Mesenchymal stem cell (in vitro differentiated cells and primary cell): ENCODE results near the gene CMBL.
"Not testable (repeated sequence)": the region's sequence is repeated elsewhere in the genome, so short reads cannot be mapped to it uniquely, and the experiment has no call there.

ENCODE experiments used
- DNase-seq: peaks from one replicate; pipeline ENCODE4 v3.0.0-alpha.2; 2013
- H2AFZ ChIP-seq: one replicate; pipeline ENCODE4 v1.6.1; 2013; ENCODE audit warnings: low read depth, mild to moderate bottlenecking, control low read depth, inconsistent platforms, low read length, moderate library complexity
- H2AK5ac ChIP-seq: 2 replicates; pipeline ENCODE4 v1.6.1; 2013; ENCODE audit warnings: low read length, moderate library complexity, mild to moderate bottlenecking, inconsistent platforms; ENCODE audit not compliant: severe bottlenecking
- H2BK120ac ChIP-seq: one replicate; pipeline ENCODE4 v1.6.1; 2013; ENCODE audit warnings: low read depth, mild to moderate bottlenecking, inconsistent platforms, low read length, moderate library complexity
- H2BK12ac ChIP-seq, 2 experiments: one replicate each; pipeline ENCODE4 v1.6.1; 2013; ENCODE audit warnings: inconsistent platforms in 2 of 2, low read length in 2 of 2, mild to moderate bottlenecking in 2 of 2, moderate library complexity in 2 of 2, control low read depth in 1 of 2
- H2BK15ac ChIP-seq: one replicate; pipeline ENCODE4 v1.6.1; 2013; ENCODE audit warnings: mild to moderate bottlenecking, low read depth, inconsistent platforms; ENCODE audit not compliant: poor library complexity, severe bottlenecking
- H2BK5ac ChIP-seq: 2 replicates; pipeline ENCODE4 v1.6.1; 2013; ENCODE audit warnings: low read depth, mild to moderate bottlenecking, low read length, control low read depth, inconsistent platforms; ENCODE audit not compliant: poor library complexity, severe bottlenecking
- H3K14ac ChIP-seq, 2 experiments: one replicate each; pipeline ENCODE4 v1.6.1; 2013; ENCODE audit warnings: inconsistent platforms in 2 of 2, low read length in 2 of 2, control low read depth in 1 of 2, mild to moderate bottlenecking in 1 of 2, moderate library complexity in 1 of 2
- H3K18ac ChIP-seq, 2 experiments: one replicate each; pipeline ENCODE4 v1.6.1; 2013; ENCODE audit warnings: inconsistent platforms in 2 of 2, low read length in 2 of 2, control low read depth in 1 of 2, low read depth in 1 of 2, mild to moderate bottlenecking in 1 of 2
- H3K23ac ChIP-seq, 2 experiments: one replicate each; pipeline ENCODE4 v1.6.1; 2013; ENCODE audit warnings: inconsistent platforms in 2 of 2, low read length in 2 of 2, mild to moderate bottlenecking in 2 of 2, moderate library complexity in 2 of 2, control low read depth in 1 of 2
- H3K27ac ChIP-seq: 2 replicates; pipeline ENCODE4 v1.5.1; 2013; ENCODE audit warnings: mild to moderate bottlenecking, moderate library complexity, low read length, control low read depth, inconsistent platforms; ENCODE audit not compliant: poor library complexity, severe bottlenecking
- H3K27me3 ChIP-seq, 2 experiments: 2 replicates each; pipeline versions ENCODE4 v1.6.1 to v1.7.0; 2013; ENCODE audit warnings: low read length in 2 of 2, mild to moderate bottlenecking in 2 of 2, moderate library complexity in 2 of 2, control low read depth in 1 of 2, inconsistent platforms in 1 of 2; ENCODE audit not compliant: control insufficient read depth in 1 of 2, insufficient read depth in 1 of 2
- H3K36me3 ChIP-seq, 2 experiments: 2 replicates each; pipeline versions ENCODE4 v1.6.1 to v1.7.0; 2013; ENCODE audit warnings: low read length in 2 of 2, control low read depth in 1 of 2, inconsistent platforms in 1 of 2, low read depth in 1 of 2, mild to moderate bottlenecking in 1 of 2; ENCODE audit not compliant: insufficient read depth in 2 of 2, control insufficient read depth in 1 of 2
- H3K4ac ChIP-seq, 2 experiments: one replicate each; pipeline ENCODE4 v1.6.1; 2013; ENCODE audit warnings: inconsistent platforms in 2 of 2, low read length in 2 of 2, mild to moderate bottlenecking in 2 of 2, moderate library complexity in 2 of 2, control low read depth in 1 of 2, low read depth in 1 of 2
- H3K4me1 ChIP-seq: 2 replicates; pipeline ENCODE4 v1.6.1; 2013; ENCODE audit warnings: low read depth, low read length, control low read depth; ENCODE audit not compliant: control insufficient read depth, insufficient read depth
- H3K4me2 ChIP-seq: 2 replicates; pipeline ENCODE4 v1.6.1; 2013; ENCODE audit warnings: low read length, mild to moderate bottlenecking, inconsistent platforms; ENCODE audit not compliant: poor library complexity, severe bottlenecking
- H3K4me3 ChIP-seq, 2 experiments: 2 replicates each; pipeline versions ENCODE4 v1.5.1 to v1.7.0; 2013; ENCODE audit warnings: low read length in 2 of 2, mild to moderate bottlenecking in 2 of 2, control low read depth in 1 of 2, low read depth in 1 of 2; ENCODE audit not compliant: insufficient read depth in 1 of 2
- H3K79me1 ChIP-seq: replicated peaks from 2 replicates; pipeline ENCODE4 v1.6.1; 2013; ENCODE audit warnings: mild to moderate bottlenecking, control low read depth, low read length, inconsistent platforms; ENCODE audit not compliant: poor library complexity, severe bottlenecking
- H3K9ac ChIP-seq: 2 replicates; pipeline ENCODE4 v1.7.0; 2013; ENCODE audit warnings: mild to moderate bottlenecking, low read length, moderate library complexity
- H3K9me3 ChIP-seq: 2 replicates; pipeline ENCODE4 v1.7.0; 2013; ENCODE audit warnings: mild to moderate bottlenecking, low read length; ENCODE audit not compliant: control insufficient read depth
- H4K8ac ChIP-seq: one replicate; pipeline ENCODE4 v1.6.1; 2013; ENCODE audit warnings: inconsistent platforms, mild to moderate bottlenecking, low read length, moderate library complexity
- H4K91ac ChIP-seq: one replicate; pipeline ENCODE4 v1.6.1; 2013; ENCODE audit warnings: mild to moderate bottlenecking, low read length, inconsistent platforms
- WGBS: methylation state at CpG from one replicate; pipeline ENCODE4 v1.1.7; 2013; ENCODE audit warnings: mixed read lengths; 5-methylcytosine and 5-hydroxymethylcytosine counted together

Gene CMBL

DNA sequence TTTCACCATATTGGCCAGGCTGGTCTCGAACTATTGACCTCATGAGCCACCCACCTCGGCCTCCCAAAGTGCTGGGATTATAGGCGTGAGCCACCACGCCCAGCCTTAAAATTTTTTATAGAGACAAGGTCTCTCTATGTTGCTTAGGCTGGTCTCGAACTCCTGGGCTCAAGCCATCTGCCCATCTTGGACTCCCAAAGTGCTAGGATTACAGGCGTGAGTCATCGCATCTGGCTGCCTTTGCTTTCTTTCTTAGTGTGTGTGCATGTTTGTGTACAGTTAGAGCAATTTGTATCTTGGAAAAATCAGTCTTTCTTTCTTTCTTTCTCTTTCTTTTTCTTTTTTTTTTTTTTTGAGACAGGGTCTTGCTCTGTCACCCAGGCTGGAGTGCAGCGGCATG is 22.3 kb downstream of the CMBL start:
- peaks cover 13% of the 10 kb centered on the region for H3K4me1 ChIP-seq
- H3K27ac ChIP-seq, H2BK5ac ChIP-seq, H3K9ac ChIP-seq, H2AK5ac ChIP-seq, H3K4me2 ChIP-seq, H2BK120ac ChIP-seq, H2BK12ac ChIP-seq, H4K8ac ChIP-seq, H3K23ac ChIP-seq, H3K14ac ChIP-seq, H3K18ac ChIP-seq, H3K27me3 ChIP-seq, H2BK15ac ChIP-seq, H4K91ac ChIP-seq, H3K4ac ChIP-seq, H3K79me1 ChIP-seq, H3K9me3 ChIP-seq, H3K4me3 ChIP-seq, H2AFZ ChIP-seq: not testable (repeated sequence)
- H3K36me3 ChIP-seq = peaks cover 36 to 42% of the 10 kb centered on the region in 2 experiments
- peak; percentile 19 for DNase-seq
- 97% methylated on average over 6 of the region's 8 CpGs for WGBS

DNA sequence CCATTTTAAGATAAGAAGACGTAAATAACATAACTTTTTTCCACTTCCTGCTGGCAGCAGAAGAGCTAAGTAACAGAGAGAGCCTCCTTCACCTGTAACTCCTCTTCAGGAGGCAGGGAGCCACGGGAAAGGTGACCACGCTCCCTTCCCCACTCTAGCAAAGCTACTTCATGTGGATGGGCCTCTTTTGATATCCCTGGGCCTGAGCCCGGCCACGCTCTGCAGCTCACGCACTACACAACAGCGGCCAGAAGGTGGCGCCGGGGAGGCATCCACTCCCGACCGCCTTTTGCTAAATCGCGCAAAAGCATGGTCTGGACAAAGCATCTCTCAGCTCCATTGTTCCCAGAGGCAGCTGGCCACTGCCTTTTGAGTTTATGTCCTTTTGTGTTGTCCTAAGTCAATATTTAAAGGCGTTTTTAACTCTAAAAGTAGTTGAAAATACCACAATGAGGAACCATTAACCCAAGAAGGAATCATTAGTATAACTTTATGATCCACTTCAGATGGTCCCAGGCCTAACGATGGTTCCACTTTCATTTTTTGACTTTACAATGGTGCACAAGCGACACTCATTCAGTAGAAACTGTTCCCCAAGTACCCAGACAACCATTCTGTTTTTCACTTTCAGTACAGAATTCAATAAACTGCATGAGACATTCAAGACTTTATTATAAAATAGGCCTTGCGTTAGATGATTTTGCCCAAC is 23.6 kb downstream of the CMBL start:
- Histone ChIP-seq H3K4ac (no peak overlapping the region), H3K79me1 (no peaks in the 10 kb centered on the region), H3K23ac (no peak overlapping the region), H4K8ac (peak overlapping the region; percentile 49), H2AFZ (no peak overlapping the region), H3K14ac (no peak overlapping the region), H2BK12ac (no peak overlapping the region), H3K27ac (no peak overlapping the region), H3K4me2 (no peak overlapping the region), H2BK120ac (no peak overlapping the region), H2AK5ac (no peak overlapping the region), H2BK5ac (no peak overlapping the region), H3K18ac (no peak overlapping the region), H3K9ac (peak overlapping the region; percentile 5), H3K4me3 (no peak overlapping the region), H3K4me1 (peaks cover 10% of the 10 kb centered on the region), H2BK15ac (no peak overlapping the region), H3K27me3 (no peaks in the 10 kb centered on the region), H3K36me3 (peaks cover 28 to 42% of the 10 kb centered on the region in 2 experiments), H3K9me3 (no peaks in the 10 kb centered on the region), H4K91ac (no peak overlapping the region)
- 24% methylated on average over 17 of the region's 17 CpGs for WGBS
- DNase-seq = peak; percentile 74

DNA sequence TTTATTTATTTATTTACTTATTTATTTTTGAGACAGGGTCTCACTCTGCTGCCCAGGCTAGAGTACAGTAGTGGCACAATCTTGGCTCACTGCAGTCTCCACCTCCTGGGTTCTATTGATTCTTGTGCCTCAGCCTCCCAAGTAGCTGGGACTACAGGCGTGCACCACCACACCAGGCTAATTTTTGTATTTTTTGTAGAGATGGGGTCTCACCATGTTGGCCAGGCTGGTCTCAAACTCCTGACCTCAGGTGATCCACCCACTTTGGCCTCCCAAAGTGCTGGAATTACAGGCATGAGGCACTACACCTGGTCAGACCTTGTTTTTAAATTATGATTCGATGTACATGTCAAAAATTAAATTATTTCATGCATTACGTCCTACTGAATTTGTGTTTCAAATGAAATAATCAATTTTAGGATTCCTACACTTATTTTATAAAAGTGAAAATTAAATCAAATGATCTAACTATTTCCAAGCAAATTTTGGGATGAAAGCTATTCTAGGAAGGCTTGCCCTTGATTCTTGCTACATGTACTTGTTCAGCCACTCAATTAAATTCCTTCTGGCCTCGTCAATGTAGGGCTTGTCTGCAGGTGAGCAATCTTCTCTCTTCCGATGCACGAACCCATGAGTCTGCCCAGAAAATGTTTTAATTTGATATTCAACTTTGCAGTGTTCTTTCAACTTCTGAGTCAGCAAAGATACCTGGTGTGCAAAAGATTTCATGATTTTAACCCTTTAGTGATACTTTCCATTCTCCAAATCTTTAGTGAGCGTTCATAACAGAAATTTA is 27.6 kb downstream of the CMBL start:
- H2BK15ac ChIP-seq = no peak overlapping the region
- no peaks in the 10 kb centered on the region for H3K79me1 ChIP-seq
- no peak overlapping the region for H4K91ac ChIP-seq
- H3K18ac ChIP-seq = no peak overlapping the region
- no peak overlapping the region for H2BK5ac ChIP-seq
- H2BK120ac ChIP-seq = no peak overlapping the region
- H3K9ac ChIP-seq = no peak overlapping the region
- H3K23ac ChIP-seq = no peak overlapping the region
- H4K8ac ChIP-seq = no peak overlapping the region
- WGBS = 80% methylated on average over 5 of the region's 7 CpGs
- DNase-seq = no peak
- no peaks in the 10 kb centered on the region for H3K9me3 ChIP-seq
- H3K4me1 ChIP-seq = peaks cover 2% of the 10 kb centered on the region
- no peak overlapping the region for H3K4me3 ChIP-seq
- H3K4me2 ChIP-seq = no peak overlapping the region
- no peak overlapping the region for H3K4ac ChIP-seq
- no peak overlapping the region for H2AK5ac ChIP-seq
- H3K27ac ChIP-seq = no peak overlapping the region
- H2BK12ac ChIP-seq = no peak overlapping the region
- no peaks in the 10 kb centered on the region for H3K27me3 ChIP-seq
- no peak overlapping the region for H2AFZ ChIP-seq
- peaks cover 8 to 36% of the 10 kb centered on the region in 2 experiments for H3K36me3 ChIP-seq
- H3K14ac ChIP-seq = no peak overlapping the region

DNA sequence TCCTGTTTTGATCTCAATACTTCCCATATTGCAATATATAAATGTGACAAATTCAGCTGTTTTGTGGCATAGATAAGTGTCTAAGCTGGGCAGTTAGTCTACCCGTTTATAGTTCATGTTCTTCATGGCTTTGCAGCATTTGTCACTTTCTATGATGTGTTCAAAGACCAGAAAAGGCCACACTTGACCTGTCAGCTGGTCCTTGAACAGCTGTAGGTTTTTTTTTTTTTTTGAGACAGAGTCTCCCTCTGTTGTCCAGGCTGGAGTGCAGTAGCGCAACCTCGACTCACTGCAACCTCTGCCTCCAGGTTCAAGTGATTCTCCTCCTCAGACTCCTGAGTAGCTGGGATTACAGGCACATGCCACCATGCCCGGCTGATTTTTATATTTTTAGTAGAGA is 28.4 kb downstream of the CMBL start:
- DNase-seq = no peak
- 97% methylated on average over 3 of the region's 4 CpGs for WGBS
- H4K91ac ChIP-seq = no peak overlapping the region
- peaks cover 2% of the 10 kb centered on the region for H3K4me1 ChIP-seq
- peaks cover 5 to 31% of the 10 kb centered on the region in 2 experiments for H3K36me3 ChIP-seq
- H2BK12ac ChIP-seq = no peak overlapping the region
- H2BK120ac ChIP-seq = no peak overlapping the region
- no peak overlapping the region for H3K27ac ChIP-seq
- H3K23ac ChIP-seq = no peak overlapping the region
- H2AFZ ChIP-seq = no peak overlapping the region
- no peak overlapping the region for H2AK5ac ChIP-seq
- no peak overlapping the region for H3K4ac ChIP-seq
- H2BK15ac ChIP-seq = no peak overlapping the region
- no peak overlapping the region for H4K8ac ChIP-seq
- H3K4me3 ChIP-seq = no peak overlapping the region
- H3K18ac ChIP-seq = no peak overlapping the region
- no peaks in the 10 kb centered on the region for H3K9me3 ChIP-seq
- H3K14ac ChIP-seq = no peak overlapping the region
- H2BK5ac ChIP-seq = no peak overlapping the region
- H3K9ac ChIP-seq = no peak overlapping the region
- H3K4me2 ChIP-seq = no peak overlapping the region
- H3K79me1 ChIP-seq = no peaks in the 10 kb centered on the region
- no peaks in the 10 kb centered on the region for H3K27me3 ChIP-seq
